Chondrocyte (in vitro differentiated cells): ENCODE data around the gene CCDC137. TPM values are rescaled to one million over a fixed set of nuclear protein-coding genes. Genes with fewer than 3 reads are reported as not detected.
A peak's percentile ranks its signal among the peaks of the same experiment; 100 is the strongest.

ENCODE experiments used
- DNase-seq: peaks from one replicate; pipeline ENCODE4 v3.0.0; 2021; ENCODE audit warnings: mixed read lengths, low spot score
- H3K27ac Mint-ChIP-seq: one replicate; pipeline ENCODE4 v1.8.0; 2021; ENCODE audit warnings: mild to moderate bottlenecking, moderate library complexity, mixed read lengths; ENCODE audit not compliant: unreplicated experiment
- H3K27me3 Mint-ChIP-seq: 2 replicates; pipeline ENCODE4 v1.8.0; 2021; ENCODE audit warnings: low read depth, mixed read lengths
- H3K36me3 Mint-ChIP-seq: 2 replicates; pipeline ENCODE4 v1.8.0; 2021; ENCODE audit warnings: low read depth, mixed read lengths
- H3K4me1 Mint-ChIP-seq: 2 replicates; pipeline ENCODE4 v1.8.0; 2021; ENCODE audit warnings: low read depth, mild to moderate bottlenecking, mixed read lengths
- H3K4me3 Mint-ChIP-seq: one replicate; pipeline ENCODE4 v1.8.0; 2021; ENCODE audit warnings: mild to moderate bottlenecking, moderate library complexity, mixed read lengths; ENCODE audit not compliant: unreplicated experiment
- H3K9me3 Mint-ChIP-seq: 2 replicates; pipeline ENCODE4 v1.8.0; 2021; ENCODE audit warnings: low read depth, mixed read lengths
- total RNA-seq: library from RNA; stranded (reverse); gene quantifications from 3 replicates; pipeline ENCODE4 v1.2.1, GENCODE V29; 2021
- TF ChIP-seq, protein P1 (sequence below): fragments of 200-600 bp; sonication (generic); IDR thresholded peaks from 2 replicates; pipeline ENCODE4 v1.5.0; 2021; ENCODE audit warnings: antibody characterized with exemption, mild to moderate bottlenecking, moderate library complexity

Gene CCDC137
- total RNA-seq, 1 donor from 2014 or later, result 15.4 TPM

DNA sequence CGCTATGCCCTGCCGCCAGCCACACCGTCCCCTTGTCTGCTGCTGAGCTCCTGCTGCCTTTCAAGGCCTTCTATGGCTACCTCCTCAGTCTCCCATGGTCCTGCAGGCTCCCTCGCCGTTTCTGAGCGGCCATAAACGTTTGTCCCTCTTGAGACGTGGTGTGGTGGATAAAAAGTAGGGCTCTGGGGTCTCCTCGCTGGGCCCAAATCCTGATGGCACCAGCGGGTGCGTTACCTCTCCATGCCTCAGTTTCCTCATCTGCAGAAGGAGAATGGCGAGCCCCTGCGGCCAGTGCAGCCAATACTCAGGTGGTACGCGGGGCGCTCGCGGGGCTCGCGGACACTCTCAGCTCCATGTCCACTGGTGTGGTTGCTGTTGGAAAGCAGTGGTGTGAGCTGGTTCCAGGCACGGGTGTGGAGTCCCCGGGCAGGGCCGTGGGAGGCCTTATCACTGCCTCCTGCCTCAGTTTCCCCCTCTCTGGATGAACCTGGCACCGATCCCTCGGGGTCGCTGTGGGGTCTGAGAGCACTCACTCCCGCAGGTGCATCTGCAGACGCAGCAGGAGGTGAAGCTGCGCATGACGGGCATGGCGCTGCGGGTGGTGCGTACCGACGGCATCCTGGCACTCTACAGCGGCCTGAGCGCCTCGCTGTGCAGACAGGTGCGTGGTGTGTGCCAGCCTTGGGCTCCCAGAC is 48.0 kb downstream of the CCDC137 start:
- H3K36me3 Mint-ChIP-seq, result peaks cover 1% of the 10 kb centered on the region
- peaks cover 20% of the 10 kb centered on the region for H3K4me1 Mint-ChIP-seq
- DNase-seq, result no peak
- H3K4me3 Mint-ChIP-seq, result no peak overlapping the region
- H3K27ac Mint-ChIP-seq, result no peak overlapping the region
- no peaks in the 10 kb centered on the region for H3K27me3 Mint-ChIP-seq
- no peaks in the 10 kb centered on the region for H3K9me3 Mint-ChIP-seq
- TF ChIP-seq, protein P1, sequence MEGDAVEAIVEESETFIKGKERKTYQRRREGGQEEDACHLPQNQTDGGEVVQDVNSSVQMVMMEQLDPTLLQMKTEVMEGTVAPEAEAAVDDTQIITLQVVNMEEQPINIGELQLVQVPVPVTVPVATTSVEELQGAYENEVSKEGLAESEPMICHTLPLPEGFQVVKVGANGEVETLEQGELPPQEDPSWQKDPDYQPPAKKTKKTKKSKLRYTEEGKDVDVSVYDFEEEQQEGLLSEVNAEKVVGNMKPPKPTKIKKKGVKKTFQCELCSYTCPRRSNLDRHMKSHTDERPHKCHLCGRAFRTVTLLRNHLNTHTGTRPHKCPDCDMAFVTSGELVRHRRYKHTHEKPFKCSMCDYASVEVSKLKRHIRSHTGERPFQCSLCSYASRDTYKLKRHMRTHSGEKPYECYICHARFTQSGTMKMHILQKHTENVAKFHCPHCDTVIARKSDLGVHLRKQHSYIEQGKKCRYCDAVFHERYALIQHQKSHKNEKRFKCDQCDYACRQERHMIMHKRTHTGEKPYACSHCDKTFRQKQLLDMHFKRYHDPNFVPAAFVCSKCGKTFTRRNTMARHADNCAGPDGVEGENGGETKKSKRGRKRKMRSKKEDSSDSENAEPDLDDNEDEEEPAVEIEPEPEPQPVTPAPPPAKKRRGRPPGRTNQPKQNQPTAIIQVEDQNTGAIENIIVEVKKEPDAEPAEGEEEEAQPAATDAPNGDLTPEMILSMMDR, result no peak

- no peak for DNase-seq
- Mint-ChIP-seq H3K9me3 (no peaks in the 10 kb centered on the region), H3K4me1 (peaks cover 20% of the 10 kb centered on the region)
These were observed 48.8 kb downstream of the CCDC137 start for GRCh38 chr17:81715107-81715871.

GRCh38 chr17:81715872-81716673 is 49.5 kb downstream of the CCDC137 start:
- Mint-ChIP-seq H3K4me3 (no peak overlapping the region), H3K9me3 (no peaks in the 10 kb centered on the region), H3K27me3 (no peaks in the 10 kb centered on the region), H3K36me3 (peaks cover 1% of the 10 kb centered on the region), H3K4me1 (peaks cover 14% of the 10 kb centered on the region), H3K27ac (no peak overlapping the region)
- no peak for DNase-seq
- TF ChIP-seq, protein P1, result no peak

More at GRCh38 chr17:81715107-81715871, 48.8 kb downstream of the CCDC137 start:
- TF ChIP-seq, protein P1, result no peak
- Mint-ChIP-seq H3K27me3 (no peaks in the 10 kb centered on the region), H3K27ac (no peak overlapping the region), H3K36me3 (peaks cover 1% of the 10 kb centered on the region), H3K4me3 (no peak overlapping the region)

DNA sequence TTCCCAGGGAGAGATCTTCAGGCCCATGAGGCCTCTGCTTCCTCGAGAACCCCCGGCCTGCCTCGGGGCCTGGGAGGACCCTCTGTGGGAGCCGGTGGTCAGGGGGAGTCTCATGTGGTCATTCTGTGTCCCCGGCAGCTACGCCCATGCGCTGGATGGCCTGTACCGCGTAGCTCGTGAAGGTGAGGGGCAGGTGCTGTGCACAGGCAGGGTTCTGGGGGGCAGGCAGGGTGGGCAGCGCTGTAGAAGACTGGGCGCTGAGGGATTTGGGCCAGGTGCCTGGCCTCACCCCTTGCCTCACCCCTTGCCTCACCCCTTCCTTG is 50.1 kb downstream of the CCDC137 start:
- TF ChIP-seq, protein P1, result no peak
- no peak for DNase-seq
- no peaks in the 10 kb centered on the region for H3K27me3 Mint-ChIP-seq
- no peak overlapping the region for H3K4me3 Mint-ChIP-seq
- H3K9me3 Mint-ChIP-seq, result no peaks in the 10 kb centered on the region
- no peak overlapping the region for H3K27ac Mint-ChIP-seq
- H3K36me3 Mint-ChIP-seq, result peaks cover 1% of the 10 kb centered on the region
- H3K4me1 Mint-ChIP-seq, result peaks cover 8% of the 10 kb centered on the region

DNA sequence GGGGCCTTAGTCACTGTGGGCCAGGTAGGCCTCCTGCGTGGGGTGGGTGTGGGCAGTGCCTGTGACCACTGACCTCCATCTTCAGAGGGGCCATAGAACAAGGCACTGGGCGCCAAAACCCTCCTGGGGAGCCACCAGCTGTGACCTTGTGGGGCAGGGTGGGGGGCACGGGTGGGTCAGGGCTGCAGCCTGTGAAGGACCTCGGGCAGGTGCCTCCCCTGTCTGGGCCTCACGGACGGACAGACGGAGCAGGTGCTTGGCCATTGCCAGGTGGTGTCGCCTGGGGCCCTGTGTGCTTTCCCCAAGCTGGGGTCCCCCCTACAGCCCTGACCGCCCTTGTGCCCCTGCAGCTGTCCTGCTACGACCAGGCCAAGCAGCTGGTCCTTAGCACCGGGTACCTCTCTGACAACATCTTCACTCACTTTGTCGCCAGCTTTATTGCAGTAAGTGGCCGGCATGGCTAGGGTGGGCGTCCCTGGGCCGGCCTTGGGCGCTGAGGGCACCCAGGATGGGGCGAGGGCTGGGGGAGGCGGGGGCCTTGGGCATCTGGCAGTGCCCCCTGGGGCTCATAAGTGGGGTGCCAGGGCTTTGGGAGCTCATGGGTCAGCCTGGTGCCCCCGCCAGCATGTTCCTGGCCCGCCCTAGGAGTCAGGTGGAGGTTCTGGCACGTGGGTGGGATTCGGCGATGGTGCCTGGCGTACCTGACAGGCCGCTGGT is 50.7 kb downstream of the CCDC137 start:
- Mint-ChIP-seq H3K36me3 (peaks cover 1% of the 10 kb centered on the region), H3K4me3 (no peak overlapping the region), H3K27me3 (no peaks in the 10 kb centered on the region), H3K9me3 (no peaks in the 10 kb centered on the region), H3K27ac (no peak overlapping the region), H3K4me1 (peaks cover 8% of the 10 kb centered on the region)
- TF ChIP-seq, protein P1, result no peak
- DNase-seq, result peak; percentile 88
